RKO (cell line): ENCODE results near the gene CCM2.

Source experiments
- DNase-seq: peaks from one replicate; pipeline ENCODE4 v3.0.0-alpha.2; 2016; ENCODE audit warnings: low spot score

CCM2 gene

DNA sequence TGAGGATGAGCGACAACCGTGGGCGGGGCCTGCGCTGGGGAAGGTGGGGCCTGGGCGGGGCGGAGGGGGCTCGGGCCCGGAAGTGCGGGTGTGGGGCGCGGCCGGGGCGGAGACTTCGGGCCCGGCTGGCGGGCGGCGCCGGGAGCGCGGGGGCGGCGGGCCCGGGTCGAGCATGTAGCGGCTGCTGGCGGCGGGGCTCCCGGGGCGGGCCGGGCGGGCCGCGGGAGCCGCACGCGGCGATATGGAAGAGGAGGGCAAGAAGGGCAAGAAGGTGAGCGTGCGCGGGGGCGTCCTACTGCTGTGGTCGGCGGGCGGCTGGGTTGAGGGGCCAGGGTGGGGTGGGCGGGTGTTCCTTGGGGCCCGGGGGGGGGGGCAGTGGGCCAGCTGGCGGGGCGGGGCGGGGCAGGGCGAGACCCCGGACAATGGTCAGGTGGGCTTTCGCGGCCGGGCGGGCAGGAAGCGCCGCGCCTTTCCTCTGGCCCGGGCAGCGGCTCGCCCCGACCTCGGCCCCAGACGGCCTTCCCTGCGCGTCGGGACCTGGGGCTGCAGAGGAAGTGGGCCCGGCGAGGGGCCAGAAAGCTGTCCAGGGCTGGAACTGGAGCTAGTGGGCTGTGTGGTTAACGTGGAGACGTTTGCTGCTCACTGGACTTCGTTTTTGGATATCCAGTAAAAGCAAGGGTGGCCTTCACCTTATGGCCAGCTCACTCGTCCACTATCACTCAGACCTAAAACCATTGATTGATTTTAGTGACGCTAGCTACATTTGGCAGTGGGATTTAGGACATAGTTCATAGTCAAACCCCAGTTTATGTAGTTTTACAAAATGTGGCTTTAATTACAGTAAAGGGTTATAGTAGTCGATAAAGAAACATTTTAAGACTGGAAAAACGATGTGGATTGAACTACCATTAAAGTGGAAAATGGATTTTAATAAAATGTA, at the start of gene CCM2:
CCM2 (plus strand) TSS at position 109 of the 940 bp plus-strand sequence; CDS start at position 242, 133 bp downstream.
- DNase-seq, result peak; percentile 48

- DNase-seq, result no peak
Measured at GRCh38 chr7:44953156-44953555, 46.8 kb upstream of the CCM2 start.

DNA sequence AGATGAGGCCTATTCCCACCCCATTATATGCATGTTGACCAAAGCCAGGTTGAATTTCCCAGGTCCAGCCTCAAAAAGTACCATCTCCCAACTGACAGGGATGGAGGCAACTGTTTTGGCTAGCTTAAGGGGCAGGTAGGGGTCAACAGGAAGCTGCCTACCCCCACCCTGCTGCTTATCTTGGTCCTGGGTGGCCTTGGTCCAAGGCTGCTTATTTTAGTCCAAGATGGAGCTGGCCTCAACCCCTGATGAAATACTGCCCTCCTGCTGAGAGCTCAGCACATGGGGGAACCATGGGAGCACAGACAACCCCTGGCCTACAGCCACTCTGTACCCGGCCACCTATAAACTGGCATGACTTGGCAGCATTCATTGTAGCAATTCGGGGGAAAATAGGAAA, 44.3 kb upstream of the CCM2 start:
- DNase-seq, result no peak

DNA sequence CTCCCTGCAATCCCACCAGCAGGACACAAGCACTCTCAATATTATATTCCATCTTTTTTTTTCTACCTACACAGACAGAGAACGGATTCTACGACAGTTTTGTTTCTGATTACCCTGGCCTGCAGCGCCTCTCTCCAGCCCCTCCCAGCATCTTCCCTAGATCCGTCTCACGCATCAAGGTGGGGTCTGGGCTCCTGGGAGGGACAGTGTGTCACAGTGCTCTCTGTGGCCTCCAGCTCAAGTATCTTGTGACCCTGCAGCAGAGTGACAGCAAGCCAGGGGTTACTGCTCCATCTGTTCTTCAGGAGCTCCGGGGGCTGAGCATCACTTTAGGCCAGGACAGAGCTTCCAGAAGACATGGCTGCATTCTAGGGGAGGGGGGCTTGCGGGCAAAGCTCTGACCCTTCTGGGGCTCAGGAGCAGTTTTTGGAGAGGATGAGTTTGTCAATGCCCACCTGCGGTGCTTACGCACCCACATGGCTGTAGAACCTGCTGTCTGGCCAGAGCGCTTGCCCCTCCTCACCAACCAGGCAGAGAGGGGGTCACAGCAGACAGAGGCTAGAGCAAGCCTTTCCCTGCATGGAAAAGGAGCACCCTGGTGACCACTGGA, 43.7 kb upstream of the CCM2 start:
- DNase-seq, result no peak

DNA sequence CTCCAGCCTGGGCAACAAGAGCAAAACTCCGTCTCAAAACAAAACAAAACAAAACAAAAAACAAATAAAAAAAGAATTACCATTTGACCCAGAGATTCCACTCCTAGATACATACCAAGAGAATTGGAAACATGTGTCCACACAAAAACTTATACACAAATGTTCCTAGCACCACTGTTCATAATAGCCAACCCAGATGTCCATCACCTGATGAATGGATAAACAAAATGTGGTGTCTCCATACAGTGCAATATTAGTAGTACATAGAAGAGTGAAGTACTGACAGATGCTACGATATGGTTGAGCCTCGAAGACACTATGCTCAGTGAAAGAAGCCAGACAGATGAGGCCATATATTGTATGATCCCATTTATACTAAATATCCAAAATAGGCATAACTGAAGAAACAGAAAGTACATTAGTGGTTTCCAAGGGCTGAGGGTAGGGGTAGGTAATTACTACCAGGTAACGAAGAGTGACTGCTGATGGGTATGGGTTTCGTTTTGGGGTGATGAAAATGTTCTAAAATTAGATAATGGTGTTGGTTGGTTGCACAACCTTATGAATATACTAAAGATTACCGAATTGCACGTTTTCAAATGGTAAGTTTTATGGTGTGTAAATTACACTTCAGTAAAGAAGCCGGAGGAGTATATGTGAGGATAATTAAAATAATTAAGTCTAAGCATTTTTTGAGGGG, 41.2 kb upstream of the CCM2 start:
- DNase-seq, result no peak

GRCh38 chr7:44959433-44959951, 40.5 kb upstream of the CCM2 start:
- no peak for DNase-seq

- no peak for DNase-seq
Measured at GRCh38 chr7:44960011-44960580, 39.9 kb upstream of the CCM2 start.

- DNase-seq, result no peak
Measured at GRCh38 chr7:44961844-44962482, 38.0 kb upstream of the CCM2 start.

DNA sequence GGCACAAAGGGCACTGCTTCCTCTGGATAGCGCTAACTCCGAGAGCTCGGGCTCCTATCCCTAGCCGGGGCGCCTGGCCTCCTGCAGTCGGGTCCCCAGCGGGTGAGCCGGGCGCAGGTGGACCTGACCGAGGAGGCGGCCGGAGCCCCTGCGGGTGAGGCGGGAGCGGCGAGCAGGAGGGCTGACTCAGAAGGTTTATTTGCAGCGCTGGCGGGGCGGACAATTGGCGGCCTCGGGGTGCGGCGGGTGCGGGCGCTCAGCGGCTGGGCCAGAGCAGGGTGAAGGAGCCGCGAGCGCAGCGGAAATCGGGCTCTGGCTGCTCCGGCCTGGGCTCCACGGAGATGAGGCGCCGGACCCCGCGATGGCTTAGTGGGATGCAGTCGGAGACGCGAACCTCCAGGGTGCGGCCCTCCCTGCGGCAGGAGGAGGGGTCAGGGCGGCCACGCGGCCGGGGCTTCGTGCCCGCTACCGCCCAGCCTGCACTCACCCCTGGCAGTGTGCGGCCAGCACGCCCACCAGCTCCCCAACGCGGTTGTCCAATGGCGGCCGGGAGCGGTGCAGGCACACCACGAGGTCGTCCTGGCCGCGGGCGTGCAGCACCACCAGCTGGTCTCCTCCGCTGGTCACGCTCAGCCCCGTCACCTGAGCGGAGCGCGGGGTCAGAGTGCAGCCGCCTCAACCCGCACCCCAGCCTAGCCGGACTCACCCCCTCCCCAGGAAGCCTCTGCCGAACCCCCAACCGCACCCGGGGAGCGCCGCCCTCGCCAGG, 37.3 kb upstream of the CCM2 start:
- no peak for DNase-seq

GRCh38 chr7:44963364-44964290, 36.4 kb upstream of the CCM2 start:
- no peak for DNase-seq

DNA sequence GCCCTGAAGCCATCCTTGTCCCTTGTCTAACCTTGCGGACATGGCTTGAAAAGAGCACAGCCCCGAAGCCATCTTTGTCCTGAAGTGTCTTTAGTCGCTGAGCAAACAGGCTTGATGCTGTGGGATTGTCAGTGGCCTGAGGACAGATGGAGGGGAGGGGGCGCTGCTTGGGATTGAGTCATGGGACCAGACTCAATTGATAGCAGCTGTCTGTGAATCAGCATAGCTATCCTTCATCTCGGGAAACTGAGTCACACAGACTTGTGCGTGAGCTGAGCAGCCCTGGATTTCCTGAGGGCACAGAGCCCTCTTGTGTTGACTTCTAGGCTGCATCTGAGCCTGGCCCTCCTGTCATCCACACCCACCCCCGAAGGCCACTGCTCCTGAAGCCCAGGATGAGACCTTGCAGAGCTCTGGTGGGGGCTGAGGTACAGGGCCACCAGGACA, 35.6 kb upstream of the CCM2 start:
- no peak for DNase-seq

DNA sequence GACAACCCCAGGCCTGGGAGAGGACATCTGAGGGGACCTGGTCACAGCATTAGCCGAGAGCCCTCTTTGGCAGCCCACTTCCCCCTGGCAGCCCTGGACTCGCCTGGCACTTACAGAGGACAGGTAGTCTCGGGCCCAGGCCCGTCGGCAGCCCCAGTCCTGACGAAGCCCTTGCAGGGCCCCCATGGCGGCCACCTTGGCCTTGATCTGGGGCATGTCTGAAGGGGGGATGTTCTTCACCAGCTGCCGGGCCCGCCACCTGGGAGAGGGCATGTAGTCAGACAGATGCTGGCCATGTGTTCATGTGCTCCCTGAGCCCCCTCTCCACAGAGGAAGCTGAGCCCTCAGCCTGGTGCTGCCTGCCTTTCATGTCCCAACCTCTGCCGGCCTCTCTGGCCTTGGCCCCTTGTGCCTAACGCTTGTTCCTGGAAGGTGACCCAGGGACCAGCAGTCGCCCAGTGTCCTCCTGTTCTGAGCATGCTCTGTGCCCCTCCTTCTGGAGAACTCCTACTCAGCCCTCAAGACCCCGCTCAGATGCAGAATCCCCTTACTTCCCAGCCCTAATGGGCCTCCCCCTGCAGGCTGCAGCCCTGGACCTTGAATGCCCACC, 35.1 kb upstream of the CCM2 start:
- no peak for DNase-seq

DNA sequence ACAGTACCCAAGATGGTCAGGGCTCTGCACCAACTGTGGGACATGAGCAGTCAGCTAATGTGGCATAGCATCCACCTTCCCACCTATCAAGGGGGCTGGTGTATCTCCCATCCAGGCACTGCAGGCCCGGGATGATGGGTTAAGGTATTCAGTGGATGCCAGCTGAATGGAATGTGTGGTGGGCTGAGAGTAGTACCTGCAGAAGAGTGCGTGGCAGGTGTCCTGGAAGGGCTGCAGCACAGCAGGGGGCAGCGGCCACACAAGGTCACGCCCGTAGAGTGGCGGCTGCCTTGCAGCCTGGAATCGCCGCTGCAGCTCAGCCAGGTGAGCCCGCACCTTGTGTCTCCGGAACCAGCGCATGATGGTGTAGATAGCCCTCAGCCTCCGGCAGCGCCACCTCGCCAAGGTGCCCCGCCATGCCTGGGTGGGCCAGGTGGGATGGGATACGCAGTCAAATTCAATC, 34.5 kb upstream of the CCM2 start:
- no peak for DNase-seq

GRCh38 chr7:44965937-44966730, 33.9 kb upstream of the CCM2 start:
- DNase-seq, result no peak

- DNase-seq, result no peak
Measured at GRCh38 chr7:44966731-44967538, 33.1 kb upstream of the CCM2 start.

DNA sequence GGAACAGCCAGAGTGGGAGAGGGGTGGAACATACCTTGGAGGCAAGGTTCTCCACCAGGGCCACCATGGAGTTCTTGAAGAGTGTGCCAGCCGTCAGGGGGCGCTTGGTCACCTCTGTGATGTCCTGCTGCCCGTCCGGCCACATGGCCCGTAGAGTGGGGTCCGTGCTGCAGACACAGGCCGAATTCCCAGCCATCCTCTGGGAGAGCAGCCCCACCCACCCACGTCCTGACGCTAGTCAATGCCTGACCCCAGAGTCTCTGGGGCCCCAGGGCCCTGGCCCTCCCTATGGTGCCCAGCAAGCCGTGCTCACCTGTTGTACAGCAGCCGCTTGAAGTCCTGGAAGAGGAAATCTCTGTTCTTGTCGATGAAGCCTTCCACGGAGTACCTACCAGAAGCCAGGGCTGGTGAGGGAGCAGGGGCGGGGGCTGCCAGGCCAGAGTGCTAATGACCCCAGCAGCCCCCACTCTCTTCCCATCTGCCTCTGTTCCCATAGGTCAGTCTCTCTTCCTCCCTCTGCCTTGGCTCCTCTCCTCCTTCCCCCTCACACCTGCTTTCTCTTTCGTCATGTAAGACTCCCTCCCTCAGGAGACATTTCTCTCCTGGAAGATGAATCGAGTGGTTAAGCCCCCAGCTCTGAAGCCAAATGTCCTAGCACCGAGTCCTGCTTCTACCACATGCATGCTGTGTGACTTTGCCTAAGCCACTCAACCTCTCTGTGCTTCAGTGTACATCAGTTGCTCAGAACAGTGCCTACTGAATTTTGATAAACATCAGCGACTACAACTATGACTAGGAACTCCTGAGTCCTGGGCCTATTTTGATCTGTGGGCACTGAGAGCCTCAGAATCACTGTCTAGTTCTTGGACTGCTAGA, 32.2 kb upstream of the CCM2 start:
- no peak for DNase-seq
